NCI-H82 (cell line): ENCODE measurements around the gene ATP11A.

Experiments
- DNase-seq: peaks from one replicate; lab custom pipeline; 2025; lab: John Stamatoyannopoulos, UW

The ATP11A gene

DNA sequence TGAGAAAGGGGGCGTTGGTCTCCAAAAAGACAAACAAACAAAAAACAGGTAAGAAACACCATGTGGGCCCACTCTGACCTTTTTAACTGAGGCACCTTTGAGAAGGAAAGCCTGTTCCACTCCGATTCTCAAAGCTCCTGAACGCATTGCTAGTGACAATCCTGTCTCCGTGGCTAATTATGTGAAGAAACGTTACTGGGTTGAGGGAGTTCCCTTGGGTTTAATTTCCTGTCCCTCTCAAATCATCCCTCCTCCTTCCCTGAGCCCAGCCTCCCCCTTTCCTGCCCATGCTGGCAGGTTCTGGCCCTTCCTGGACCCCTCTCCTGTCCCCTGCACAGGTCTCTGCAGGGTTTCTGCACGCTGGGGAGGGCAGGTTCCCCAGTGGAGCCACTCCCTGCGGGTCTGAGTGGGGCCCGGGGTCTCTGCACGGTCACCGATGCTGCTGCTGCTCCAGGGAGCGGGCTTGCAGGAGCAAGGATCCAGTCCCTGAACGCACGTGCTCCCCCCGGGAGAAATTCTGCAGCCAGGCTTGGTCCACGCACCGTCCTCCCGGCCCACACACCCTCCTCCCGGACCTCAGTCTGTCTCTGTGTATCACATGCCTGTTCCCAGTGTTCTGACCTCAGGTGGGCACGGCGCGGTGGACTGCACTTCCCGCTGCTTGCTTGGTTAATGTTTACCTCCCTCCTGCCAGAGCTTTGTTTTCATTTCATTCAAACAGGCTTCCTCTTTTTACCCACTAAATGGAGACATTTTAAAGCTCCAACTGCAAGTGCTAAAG is 202.8 kb downstream of the ATP11A start:
- DNase-seq = no peak

DNA sequence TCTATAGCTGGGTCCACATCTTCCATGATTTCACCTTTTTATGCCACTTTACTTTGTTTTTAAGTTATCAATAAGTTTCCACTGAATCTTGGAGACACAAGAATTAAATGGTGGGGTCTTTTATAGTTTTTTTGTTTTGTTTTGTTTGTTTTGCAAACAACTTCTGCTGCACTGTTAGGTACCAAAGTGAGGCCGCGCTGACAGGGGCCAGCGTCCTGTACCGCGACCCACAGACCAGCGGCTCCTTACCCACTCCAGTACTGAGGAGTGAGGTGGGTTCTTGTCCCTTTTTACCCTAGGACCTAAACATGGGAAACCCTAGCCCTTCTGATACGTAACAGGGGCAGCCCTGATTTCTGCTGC is 203.3 kb downstream of the ATP11A start:
- DNase-seq = no peak

- DNase-seq = peak; percentile 71
These were observed 204.0 kb downstream of the ATP11A start for GRCh38 chr13:112893570-112894422.

- DNase-seq = no peak
These were observed 204.5 kb downstream of the ATP11A start for GRCh38 chr13:112894423-112894672.

DNA sequence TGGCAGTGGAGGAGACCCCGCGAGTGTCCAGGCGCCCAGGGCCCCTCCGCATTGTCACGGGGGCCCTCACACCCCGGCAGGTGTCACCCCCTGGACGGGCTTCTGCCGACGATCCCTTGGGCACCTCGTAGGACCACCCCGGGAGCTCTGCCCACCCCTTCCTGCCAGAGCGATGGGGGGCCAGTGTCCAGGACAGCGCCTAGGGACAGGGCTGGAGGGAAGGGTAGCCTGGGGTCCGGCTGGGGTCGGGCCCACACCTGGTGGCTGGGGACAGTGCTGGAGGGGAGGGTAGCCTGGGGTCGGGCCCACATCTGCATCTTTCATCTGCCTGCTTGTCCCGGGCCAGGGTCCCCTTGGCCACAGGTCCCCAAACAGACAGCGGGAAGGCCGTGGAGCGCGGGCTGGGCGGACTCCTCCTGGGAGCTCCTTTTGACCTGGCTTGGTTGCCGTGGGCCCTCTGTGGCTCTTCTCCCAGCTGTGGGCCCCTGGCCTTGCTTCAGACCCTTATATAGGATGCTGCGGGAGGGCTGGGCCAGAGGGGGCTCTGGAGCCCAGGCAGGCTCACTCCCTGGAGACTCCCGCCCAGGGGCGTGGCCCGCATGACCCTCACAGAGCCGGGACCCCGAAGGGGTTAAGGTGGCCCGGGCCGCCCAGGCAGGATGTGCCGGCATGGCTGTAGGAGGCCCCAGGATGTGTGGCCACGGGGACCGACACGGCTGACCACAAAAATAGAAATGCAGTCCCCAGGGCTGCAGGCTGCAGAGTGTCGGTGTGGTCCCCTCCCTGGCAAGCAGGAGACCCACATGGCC is 205.0 kb downstream of the ATP11A start:
- DNase-seq = no peak

- no peak for DNase-seq
These were observed 206.0 kb downstream of the ATP11A start for GRCh38 chr13:112895521-112896465.

DNA sequence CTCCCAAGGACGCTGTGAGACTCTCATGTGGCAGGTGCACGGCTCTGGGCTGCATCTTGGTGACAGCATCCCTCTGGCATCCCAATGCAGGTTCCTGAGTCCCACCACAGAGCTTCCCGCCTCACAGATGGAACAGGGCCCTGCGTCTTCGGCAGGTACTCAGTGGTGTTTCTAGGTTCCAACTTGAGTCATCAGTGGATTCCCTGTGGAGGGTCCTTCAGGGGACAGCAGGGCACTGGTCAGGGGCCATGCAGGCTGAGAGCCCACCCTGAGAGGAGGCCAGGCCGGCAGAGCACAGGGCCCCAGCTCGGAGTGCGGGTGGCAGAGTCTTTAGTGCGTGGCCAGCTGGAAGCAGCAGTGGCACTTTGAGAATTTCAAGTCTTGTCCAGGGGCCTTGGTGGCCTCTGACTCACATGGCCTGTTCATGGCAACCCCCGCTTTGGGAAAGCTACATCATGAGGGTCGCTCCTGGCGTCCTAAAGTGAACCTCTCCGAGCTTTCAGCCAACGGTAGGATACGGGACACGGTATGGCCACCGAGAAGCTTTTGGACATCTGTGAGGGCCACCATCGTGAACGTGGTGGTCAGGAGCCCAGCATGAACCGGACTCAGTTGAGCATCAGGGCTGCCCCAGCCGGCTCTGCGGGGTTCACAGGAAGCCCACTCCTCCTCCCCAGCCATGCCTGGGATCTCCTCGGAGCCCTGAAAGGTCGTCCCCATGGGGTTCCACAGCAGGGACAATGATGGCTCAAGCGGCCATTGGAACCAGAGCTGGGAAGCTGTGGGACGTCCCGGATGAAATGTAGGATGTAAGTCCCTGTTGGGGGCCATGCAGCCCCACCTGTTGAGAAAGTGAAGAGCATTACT is 207.1 kb downstream of the ATP11A start:
- no peak for DNase-seq

- no peak for DNase-seq
These were observed 207.7 kb downstream of the ATP11A start for GRCh38 chr13:112897603-112897955.

- no peak for DNase-seq
These were observed 208.2 kb downstream of the ATP11A start for GRCh38 chr13:112897956-112898620.

- DNase-seq = no peak
These were observed 208.9 kb downstream of the ATP11A start for GRCh38 chr13:112898621-112899280.

- no peak for DNase-seq
These were observed 209.7 kb downstream of the ATP11A start for GRCh38 chr13:112899281-112900225.

- DNase-seq = no peak
These were observed 210.4 kb downstream of the ATP11A start for GRCh38 chr13:112900226-112900600.

DNA sequence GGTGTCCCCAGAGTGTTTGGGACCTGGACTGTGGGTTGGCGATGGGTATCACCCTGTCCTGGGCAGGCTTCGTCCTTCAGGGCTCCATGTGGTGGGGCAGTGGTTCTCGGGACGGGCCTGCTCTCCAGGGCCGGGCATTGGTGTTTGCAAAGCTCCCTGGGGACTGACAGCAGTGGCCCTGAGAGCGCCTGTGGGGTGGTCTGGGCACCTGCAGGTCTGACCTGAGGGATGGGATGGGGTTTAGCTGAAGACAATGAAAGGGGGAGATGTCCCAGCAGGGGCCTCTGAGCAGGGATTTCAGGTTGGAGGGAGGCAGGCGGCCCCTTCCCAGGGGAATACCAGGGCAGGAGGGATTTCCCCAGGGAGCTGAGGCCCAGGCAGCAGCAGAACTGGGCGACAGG is 210.9 kb downstream of the ATP11A start:
- DNase-seq = peak; percentile 27

DNA sequence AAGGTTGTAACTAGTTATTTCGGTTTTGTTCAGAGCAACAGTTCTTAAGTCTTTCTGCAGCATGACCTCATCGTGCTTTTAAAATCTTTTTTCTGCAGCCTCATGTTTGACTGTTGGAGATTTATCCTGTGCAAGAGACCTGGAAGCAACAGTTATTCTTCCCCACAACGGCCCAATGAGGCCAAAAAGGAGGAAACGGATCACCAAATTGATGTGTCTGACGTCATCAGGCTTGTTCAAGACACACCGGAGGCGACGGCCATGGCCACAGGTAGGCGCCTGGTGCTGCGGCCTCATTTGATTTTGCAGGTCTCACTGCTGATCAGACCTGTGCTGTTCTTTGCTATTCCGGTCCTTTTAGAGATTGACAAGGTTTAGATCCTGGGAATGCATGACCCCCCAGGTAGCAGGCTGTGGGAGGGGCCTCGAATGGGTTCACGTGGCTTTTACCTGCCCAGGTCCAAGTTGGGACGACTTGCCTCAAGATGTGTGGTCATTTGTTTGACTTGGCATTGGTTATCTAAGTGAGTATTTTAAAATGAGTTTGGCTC is 212.3 kb downstream of the ATP11A start:
- no peak for DNase-seq

DNA sequence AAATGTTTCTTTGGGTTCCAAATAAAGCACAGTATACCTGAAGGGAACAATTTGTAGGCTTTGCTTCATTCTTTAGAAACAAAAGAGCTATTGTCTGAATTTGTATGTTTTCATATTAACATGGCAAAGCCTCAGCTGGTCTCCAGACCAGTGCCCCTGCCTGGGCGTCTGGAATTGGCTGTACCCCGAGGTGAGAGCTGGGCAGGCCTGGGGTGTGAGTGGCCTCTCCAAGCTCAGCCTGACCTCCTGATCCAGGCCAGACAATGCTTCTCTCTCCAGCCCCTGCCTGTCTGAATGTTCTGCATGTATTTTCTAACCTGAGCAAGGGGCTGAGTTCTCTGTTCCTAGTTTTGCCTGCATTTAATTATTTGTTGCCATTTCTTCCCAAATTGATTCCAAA is 212.8 kb downstream of the ATP11A start:
- DNase-seq = no peak

GRCh38 chr13:112903071-112903577 is 213.3 kb downstream of the ATP11A start:
- no peak for DNase-seq

- peak; percentile 35 for DNase-seq
These were observed 213.9 kb downstream of the ATP11A start for GRCh38 chr13:112903606-112904195.
